ENCODE results near the gene WRAP53.

DNA sequence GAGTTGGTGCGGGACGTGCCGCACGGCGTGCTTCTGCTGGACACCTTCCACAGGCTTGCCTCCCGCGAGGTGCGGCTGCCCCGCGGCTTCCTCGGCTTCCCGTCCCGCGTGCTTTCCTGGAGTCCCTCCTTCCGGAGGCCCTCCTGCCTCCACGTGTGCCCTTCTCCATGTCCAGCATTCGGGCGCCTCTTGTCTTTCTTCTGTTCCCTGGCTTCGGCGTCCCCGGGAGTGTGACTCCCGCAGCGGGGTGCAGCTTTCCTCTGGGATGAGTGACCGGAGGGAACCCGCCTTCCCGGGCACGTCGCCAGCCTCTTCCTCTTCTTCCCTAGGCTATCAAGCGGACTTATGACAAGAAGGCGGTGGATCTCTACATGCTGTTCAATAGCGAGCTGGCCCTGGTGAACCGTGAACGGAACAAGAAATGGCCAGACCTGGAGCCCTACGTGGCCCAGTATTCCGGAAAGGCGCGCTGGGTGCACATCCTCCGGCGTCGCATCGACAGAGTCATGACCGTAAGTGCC, 52.3 kb downstream of the WRAP53 start:
- TF ChIP-seq CTCF (conservative IDR thresholded peaks at IDR 0.05; ENCODE audit: low read depth, low read length) = no peak
- no peak for TF ChIP-seq EZH2 (IDR thresholded peaks at IDR 0.05; ENCODE audit: low read length, unreplicated experiment)

All from PC-3 (cell line).